Measurements from ENCODE around the gene CEP76. TPM values are rescaled to one million over a fixed set of nuclear protein-coding genes. Genes with fewer than 3 reads are reported as not detected.

Gene CEP76
- polyA plus RNA-seq, 1 donor from 2014 or later = 21.4 TPM

- Histone ChIP-seq H4K20me1 (ENCODE audit: insufficient read depth) (no peaks in the 10 kb centered on the region), H3K9me2 (ENCODE audit: insufficient read depth, low read length) (no peaks in the 10 kb centered on the region), H2AFZ (ENCODE audit: low read depth, low read length) (no peak overlapping the region), H3K9ac (ENCODE audit: low read length) (no peak overlapping the region), H3K36me3 (ENCODE audit: insufficient read depth, low read length) (no peaks in the 10 kb centered on the region), H3K27ac (ENCODE audit: low read length) (no peak overlapping the region), H3K4me2 (ENCODE audit: low read length) (no peak overlapping the region), H3F3A (ENCODE audit: insufficient read depth, low read length, poor library complexity, severe bottlenecking) (no peaks in the 10 kb centered on the region), H3K9me3 (ENCODE audit: low read length) (no peaks in the 10 kb centered on the region), H3K4me3 (ENCODE audit: low read length) (no peak overlapping the region), H3K27me3 (ENCODE audit: insufficient read depth, low read depth, low read length) (no peaks in the 10 kb centered on the region), H3K79me2 (replicated peaks; ENCODE audit: insufficient read depth, low read length) (peaks cover 43% of the 10 kb centered on the region)
- no peak for TF ChIP-seq TAF1 (IDR thresholded peaks at IDR 0.05; ENCODE audit: low read depth)
- TF ChIP-seq POLR2AphosphoS5 (IDR thresholded peaks at IDR 0.05) = no peak
- TF ChIP-seq REST (IDR thresholded peaks at IDR 0.05; ENCODE audit: borderline replicate concordance) = no peak
- TF ChIP-seq EZH2 (IDR thresholded peaks at IDR 0.05; ENCODE audit: borderline replicate concordance, insufficient read depth, low read length, poor library complexity, severe bottlenecking) = no peak
- no peak for TF ChIP-seq RAD21 (conservative IDR thresholded peaks at IDR 0.05)
- no peak for TF ChIP-seq EP300 (conservative IDR thresholded peaks at IDR 0.05; ENCODE audit: poor library complexity, severe bottlenecking)
- TF ChIP-seq SMC3 (conservative IDR thresholded peaks at IDR 0.05; ENCODE audit: poor library complexity) = no peak
- TF ChIP-seq CTCF (IDR thresholded peaks at IDR 0.05; ENCODE audit: poor library complexity, severe bottlenecking) = no peak
- TF ChIP-seq MXI1 (conservative IDR thresholded peaks at IDR 0.05; ENCODE audit: poor library complexity, severe bottlenecking) = no peak
Observed at GRCh38 chr18:12652861-12653401, 49.6 kb downstream of the CEP76 start.

- Histone ChIP-seq H3F3A (ENCODE audit: insufficient read depth, low read length, poor library complexity, severe bottlenecking) (no peaks in the 10 kb centered on the region), H3K27me3 (ENCODE audit: insufficient read depth, low read depth, low read length) (no peaks in the 10 kb centered on the region), H4K20me1 (ENCODE audit: insufficient read depth) (no peaks in the 10 kb centered on the region), H3K9ac (ENCODE audit: low read length) (no peak overlapping the region), H3K36me3 (ENCODE audit: insufficient read depth, low read length) (no peaks in the 10 kb centered on the region), H2AFZ (ENCODE audit: low read depth, low read length) (no peak overlapping the region), H3K4me2 (ENCODE audit: low read length) (no peak overlapping the region), H3K27ac (ENCODE audit: low read length) (no peak overlapping the region), H3K79me2 (replicated peaks; ENCODE audit: insufficient read depth, low read length) (peaks cover 50% of the 10 kb centered on the region), H3K4me3 (ENCODE audit: low read length) (no peak overlapping the region), H3K9me2 (ENCODE audit: insufficient read depth, low read length) (no peaks in the 10 kb centered on the region), H3K9me3 (ENCODE audit: low read length) (no peaks in the 10 kb centered on the region)
- no peak for TF ChIP-seq POLR2AphosphoS5 (IDR thresholded peaks at IDR 0.05)
- no peak for TF ChIP-seq EP300 (conservative IDR thresholded peaks at IDR 0.05; ENCODE audit: poor library complexity, severe bottlenecking)
- no peak for TF ChIP-seq SMC3 (conservative IDR thresholded peaks at IDR 0.05; ENCODE audit: poor library complexity)
- no peak for TF ChIP-seq MXI1 (conservative IDR thresholded peaks at IDR 0.05; ENCODE audit: poor library complexity, severe bottlenecking)
- no peak for TF ChIP-seq EZH2 (IDR thresholded peaks at IDR 0.05; ENCODE audit: borderline replicate concordance, insufficient read depth, low read length, poor library complexity, severe bottlenecking)
- TF ChIP-seq CTCF (IDR thresholded peaks at IDR 0.05; ENCODE audit: poor library complexity, severe bottlenecking) = no peak
- no peak for TF ChIP-seq TAF1 (IDR thresholded peaks at IDR 0.05; ENCODE audit: low read depth)
- no peak for TF ChIP-seq REST (IDR thresholded peaks at IDR 0.05; ENCODE audit: borderline replicate concordance)
- TF ChIP-seq RAD21 (conservative IDR thresholded peaks at IDR 0.05) = no peak
Observed at GRCh38 chr18:12651651-12652050, 50.9 kb downstream of the CEP76 start.

Data from neural cell (in vitro differentiated cells).